Measurements from ENCODE around the gene KMO.

The KMO gene

DNA sequence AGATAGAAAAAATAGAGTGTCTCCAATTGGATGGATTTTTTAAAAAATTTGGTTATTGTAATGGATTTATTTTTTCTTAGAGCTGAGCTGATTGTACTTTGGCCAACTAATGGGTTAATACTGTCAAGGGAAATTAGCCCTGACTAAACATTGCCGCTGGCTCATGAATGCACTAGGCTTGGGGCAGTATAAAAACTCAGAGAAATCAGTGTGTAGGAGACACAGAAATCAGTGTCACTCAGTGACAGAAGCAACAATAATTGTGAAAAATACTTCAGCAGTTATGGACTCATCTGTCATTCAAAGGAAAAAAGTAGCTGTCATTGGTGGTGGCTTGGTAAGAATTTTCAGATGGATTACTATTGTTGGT is at the start of gene KMO:
Gene KMO (plus strand): TSS at position 217 of the 370 bp plus-strand sequence. CDS start 67 bp downstream, at position 284.
- peak; percentile 64 for DNase-seq

DNA sequence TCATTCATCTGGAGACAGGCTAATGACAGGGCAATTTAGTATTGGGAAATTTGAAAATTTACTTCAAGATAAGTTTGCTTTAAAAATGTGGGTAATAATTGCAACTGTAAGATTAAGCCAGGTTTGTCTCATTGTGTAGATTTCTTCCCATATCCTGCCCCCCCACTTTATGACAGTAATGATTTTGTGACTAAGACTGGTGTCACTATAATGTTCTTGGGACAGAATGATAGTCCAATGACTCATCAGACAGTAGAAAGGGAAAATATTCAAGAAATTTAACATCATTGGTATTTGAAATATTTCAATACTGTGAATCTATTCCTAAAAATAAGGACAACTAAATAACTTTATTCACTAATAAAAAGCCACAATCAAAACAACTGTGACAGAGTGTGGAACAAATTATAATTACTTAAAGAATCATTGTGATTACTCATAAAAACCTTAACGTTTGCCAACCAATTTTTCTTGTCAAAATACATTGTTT is 49.4 kb upstream of the KMO start:
- DNase-seq = no peak

DNA sequence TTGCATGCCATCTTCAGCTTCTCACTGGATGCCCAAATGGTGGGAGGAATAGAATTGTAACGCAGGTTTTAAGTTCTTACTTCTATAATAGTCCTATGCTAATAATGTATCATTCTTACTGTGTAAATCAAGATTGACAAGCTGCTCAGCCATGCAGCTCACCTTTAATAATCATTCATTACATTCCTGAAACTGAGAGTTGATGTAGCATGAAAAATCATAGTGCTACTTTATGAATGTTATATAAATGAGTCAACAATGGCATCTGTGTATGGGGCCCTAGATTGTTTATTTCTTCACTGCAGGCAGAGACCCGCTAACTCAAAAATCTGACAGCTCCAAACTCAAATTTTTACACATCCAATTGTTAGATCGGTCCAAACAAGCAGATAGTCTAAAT is 47.0 kb upstream of the KMO start:
- no peak for DNase-seq

DNA sequence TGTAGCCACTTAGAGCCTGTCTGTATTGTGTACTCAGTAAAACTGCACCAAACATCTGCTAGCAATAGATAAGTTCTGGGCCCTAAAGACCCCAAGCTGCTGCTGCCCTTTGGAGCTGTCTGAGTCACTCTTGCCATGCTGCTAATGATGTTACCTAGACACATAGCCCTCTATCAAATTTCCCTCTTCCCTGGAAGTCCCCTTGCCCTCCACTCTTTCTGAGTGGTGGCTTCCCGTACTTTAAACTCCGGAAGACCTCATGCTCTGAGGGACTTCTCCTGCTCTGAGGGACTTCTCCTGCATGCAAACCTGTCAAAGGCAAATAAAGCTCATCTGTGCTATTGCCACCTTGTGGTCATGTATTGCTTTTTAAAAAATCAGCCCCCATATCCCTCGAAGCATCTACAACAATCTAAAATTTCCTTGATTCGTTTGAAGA is 46.6 kb upstream of the KMO start:
- DNase-seq = peak; percentile 35

DNA sequence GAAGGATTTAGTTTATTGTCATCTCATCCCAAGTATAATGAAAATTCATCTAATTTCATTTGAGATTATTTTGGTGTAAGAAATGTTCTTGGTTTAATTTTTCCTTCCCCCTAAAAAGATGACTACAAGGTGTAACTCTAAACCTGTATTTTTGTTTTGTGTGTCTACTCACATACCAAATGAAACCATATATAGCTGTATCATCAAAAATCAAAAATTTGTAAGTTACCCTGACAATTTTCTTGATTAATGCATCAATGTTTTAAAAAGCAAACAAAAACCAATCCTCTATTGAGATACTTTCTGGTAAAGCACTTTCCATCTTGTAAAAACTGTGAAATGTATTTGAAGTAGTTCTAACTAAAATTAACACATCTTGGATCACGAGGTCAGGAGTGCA is 43.4 kb upstream of the KMO start:
- DNase-seq = no peak

DNA sequence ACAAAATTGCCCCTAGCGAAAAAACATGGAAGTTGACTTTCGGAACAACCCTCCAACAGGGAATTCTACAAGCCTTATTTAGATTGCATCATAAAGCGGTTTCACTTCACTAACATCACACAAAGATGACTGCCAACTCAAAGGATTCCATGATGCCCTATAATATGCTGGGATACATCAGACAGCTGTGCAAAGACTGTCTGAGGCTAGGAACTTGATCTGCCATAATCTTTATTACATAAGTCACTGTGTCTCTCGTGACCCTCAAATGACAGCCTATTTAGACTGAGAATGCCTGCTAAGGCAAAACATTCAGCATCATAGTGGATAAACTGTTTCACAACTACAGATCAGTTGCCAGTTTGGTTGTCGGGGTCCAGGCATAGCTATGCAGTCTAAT is 36.4 kb upstream of the KMO start:
- DNase-seq = no peak

DNA sequence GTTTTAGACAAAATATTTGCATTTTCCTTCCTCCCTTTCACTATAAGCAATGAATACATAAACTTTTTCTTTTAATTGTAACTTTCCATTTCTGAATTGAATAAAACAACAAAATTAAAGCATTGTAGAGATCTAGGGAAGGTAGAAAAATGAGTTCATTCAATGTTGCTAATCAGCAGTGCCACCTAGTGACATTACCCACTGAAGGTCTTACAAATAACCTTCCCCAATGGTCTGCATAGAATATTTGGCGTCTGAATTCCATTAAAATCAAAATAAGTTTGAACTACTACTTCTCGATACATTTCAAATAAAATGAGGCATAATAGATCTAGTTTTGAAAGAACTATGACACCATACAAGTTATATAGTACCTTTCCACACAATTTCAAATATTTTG is 32.3 kb upstream of the KMO start:
- no peak for DNase-seq

DNA sequence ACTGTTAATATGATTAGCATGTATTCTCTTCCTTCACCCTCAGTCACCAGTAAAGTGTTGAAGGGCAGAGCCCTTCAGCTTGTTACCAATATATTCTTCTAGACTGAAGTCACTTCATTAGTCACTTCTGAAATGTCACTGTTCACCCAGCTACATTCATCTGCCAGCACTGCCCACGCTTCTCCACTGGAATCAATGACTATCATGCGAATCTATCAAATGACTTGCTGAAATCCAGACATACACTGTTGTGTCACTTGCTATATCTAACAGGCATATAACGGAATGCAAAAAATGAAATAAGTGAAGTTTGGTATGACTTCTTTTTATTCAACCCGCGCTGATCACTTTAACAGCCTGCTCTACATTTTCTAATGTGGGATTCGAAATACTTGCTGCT is 28.7 kb upstream of the KMO start:
- no peak for DNase-seq

DNA sequence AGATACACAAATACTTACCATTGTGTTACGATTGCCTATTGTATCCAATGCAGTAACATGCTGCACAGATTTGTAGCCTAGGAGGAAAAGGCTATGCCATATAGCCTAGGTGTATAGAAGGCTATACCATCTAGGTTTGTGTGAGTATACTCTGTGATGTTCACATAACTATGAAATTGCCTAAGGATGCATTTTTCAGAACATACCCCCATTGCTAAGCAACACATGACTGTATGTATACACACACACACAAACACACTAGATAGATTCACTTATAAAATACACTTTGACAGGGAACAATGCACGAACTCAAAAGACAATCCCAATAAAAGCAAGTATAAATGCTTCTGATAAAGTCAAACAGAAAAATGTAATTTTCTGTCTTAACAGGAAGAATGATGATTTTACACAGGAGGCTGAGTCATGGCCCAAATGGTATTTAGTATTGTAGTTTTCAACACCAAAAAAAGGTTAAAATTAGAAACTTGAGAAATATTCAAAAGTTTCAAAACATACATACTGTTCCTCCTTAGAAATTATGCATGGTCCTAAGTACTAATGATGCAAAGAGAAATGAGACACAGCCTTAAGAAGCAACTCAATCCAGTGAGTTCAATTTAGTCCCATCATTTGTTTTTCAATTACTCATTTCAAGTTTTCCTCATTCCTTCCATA is 24.9 kb upstream of the KMO start:
- DNase-seq = no peak

DNA sequence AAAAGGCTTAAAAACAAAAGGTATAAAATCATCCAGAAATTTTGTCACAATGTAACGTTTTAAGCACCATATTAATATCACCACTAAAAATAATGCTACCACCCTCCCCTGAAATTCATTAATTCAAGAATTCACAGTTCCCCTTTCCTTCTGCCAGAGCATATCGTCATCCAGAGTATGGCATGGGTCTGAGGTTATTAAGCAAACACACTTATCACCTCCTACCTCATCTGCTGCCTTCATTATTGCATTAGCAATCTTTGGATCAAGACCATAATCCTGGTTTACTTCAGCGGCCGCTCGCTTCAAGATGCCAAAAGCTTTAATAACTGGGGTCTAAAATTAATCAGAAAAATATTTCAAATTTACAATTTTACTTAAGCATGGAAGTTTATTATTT is 18.8 kb upstream of the KMO start:
- DNase-seq = no peak

DNA sequence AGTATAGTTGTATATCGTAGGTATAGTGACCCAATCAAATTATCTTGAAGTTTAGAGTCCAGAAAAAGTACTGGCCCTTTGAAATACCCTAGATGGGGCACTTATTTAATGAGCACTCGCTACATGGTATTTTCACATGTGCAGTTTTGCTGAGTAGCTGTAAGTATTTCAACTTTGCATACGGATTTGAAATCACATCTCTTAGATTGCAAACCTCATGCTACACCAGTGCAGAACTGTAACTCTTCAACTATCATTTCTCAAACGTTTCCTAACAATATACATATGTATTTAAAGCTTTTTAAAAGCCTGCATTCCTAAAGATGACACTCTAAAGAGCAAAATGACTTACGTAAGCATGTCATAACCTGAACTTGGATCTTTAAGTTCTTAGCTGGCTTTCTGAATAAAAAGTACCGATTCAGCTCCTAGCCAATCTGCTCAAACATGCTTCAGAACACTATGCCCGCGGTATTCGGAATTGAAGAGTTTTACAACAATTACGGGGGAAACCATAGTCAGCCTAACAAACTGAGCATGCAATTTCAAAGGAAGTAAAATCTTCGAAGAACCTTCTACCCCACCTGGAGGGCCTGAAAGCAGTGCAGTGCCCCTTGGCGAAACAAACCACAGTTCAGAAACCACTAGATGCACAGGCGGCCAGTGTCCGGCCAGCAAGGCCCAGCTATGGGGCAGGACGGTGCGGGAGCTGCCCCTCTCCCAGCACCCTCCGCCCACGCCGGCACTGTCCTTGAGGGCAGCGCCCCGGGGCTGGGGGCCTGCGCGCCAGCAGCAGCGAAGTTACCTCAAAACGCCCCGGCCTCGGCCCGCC is 13.5 kb upstream of the KMO start:
- peak; percentile 62 for DNase-seq

DNA sequence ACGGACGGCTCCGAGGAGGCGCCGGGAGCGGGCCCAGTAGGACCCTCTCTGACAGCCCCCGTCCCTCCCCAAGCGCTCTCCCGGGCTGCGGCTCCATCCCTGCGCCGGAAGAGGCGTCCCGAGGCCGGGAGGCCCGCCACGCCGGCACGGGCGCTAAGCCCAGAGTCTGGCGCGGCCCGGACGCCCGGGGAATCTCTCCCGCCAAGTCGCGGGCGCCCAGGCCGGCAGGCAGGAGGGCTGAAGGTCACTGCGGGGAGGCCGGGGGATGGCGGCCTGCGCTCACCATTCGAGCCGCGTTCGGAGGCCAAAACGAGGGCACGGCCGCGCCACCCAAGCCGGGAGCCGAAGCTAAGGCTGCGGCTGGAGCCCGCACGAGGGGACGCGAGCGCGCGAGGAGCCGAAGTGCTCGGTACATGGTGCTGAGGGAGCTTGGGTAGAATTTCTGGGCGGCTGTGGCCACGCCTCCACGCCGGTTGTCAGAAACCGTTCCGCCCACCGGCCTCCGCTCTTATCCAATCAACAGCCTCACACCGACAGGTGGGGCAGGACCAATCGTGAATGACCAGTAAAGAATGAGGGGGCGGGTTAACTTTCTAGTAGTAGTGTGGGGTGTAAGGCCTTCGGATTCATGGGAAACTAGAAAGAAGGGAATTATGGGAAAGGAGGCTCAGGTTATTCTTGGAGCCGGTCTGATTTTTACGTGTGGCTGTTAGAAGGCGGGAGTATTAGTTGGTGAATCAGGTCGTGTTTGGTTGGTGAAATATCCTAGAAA is 12.7 kb upstream of the KMO start, which contains the start of gene FH:
Gene FH (minus strand): TSS at position 448 of the 772 bp plus-strand sequence. CDS start 33 bp downstream, at position 415.
- DNase-seq = peak; percentile 99

DNA sequence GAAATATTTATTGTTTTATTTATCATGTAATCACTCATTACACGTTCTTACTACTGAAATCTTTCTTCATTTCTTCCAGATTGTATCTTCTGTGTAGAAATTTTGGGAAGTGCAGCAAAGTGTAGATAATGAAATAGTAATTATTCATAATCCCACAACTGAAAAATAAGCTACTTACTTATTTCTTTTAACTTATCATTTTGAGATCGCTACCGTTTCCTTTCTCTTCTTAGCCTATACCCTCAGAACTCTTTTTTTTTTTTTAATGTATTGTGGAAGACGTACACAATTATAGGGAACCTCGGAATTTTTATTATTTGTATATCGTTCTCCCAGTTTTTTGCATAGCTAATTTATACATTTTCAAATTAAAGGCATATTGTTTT is 12.1 kb upstream of the KMO start:
- DNase-seq = no peak

DNA sequence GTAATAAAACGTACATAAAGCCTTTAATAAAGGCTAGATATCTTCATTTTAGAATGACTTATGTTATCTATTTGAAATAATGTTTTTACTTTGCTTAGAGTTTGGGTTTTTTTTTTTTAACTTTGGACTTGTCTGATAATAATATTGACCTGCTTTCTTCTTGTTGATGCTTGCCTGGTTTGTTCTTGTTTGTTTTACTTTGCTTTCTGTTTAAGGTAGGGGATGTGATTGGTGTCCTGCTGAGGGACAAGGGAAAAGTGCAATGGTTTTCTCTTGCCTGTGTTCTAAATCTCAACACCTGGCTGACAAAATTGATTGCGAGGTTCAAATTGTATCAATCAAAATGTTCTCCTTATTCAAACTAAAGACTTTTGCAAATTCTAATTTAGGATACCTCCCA is 10.5 kb upstream of the KMO start:
- DNase-seq = no peak

DNA sequence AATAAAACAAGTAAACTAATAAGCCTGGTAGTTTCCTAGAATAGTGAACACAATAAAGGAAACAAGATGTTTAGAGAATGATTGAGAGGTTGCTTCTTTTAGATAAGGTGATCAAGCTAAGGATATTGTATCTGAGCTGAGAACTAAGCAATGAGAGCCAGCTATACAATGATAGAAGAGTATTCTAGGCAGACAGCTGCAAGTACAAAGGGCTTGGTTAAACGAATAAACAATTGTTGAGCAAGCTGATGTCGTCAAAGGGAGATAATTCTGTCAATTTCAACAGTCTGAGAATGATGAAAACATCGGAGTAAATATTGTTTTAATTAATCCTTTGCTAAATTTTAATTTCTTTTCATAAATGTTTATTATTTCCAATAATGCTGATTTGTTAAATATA is 7.2 kb upstream of the KMO start:
- no peak for DNase-seq

DNA sequence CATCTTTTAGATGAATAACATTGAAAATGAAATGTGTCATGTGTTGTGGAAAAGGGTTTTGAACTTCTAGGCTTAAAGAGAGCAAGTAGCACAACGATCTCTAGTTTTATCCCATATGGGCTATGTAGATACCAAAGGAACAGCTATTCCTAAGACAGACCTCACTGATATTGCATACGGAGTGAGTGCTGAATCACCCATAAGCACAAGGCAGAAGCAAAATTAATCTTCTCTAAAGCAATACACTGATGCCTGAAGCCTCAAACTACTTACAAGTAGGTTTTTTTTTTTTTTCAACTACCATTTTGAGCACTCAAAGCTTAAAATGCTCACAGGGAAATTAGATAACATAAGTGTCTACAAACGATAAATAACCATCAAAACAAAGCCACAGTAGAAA is 5.0 kb upstream of the KMO start:
- DNase-seq = no peak

DNA sequence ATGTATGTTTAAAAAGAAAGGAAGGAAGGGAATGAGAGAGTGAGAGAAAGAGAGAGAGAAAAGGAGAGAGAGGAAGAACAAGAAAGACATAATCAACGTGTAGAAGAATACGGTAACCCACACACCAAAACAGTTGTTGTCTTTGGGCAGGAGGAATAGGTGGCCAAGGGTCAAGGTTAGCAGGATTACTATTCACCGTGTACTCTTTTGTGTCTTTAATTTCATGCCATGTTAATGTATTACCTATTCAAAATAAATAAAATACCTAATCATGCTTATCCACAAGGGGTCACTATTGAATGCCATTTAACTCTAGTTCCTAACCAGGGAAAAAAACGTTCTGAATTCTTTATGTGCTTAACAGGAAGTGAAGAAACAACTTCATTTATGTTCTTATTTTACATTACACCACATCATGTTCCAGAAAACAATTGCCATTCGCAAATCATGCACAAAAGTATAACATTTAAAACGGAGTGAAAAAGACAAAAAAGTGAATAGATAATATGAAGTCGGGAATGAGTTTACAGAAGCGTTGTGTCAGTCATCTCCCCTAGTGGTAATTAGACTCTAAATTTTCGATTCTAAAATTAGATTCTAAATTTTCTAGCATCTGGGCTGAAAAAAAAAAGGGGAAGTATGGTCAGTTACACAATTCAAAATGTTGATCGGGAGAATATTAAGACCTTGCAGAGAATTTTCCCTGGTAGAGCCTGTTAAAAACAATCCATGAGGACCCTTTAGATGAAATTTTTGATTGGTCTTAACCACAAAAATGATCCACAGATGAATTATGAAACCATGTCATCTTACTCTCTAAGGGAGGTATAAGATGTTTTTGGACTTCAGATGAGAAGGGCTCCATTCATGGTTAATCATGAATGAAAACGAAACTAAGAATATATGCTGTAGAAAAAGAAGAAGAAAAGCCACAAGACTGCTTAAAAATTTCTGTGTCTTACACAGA is 700 bp upstream of the KMO start:
- DNase-seq = peak; percentile 79

DNA sequence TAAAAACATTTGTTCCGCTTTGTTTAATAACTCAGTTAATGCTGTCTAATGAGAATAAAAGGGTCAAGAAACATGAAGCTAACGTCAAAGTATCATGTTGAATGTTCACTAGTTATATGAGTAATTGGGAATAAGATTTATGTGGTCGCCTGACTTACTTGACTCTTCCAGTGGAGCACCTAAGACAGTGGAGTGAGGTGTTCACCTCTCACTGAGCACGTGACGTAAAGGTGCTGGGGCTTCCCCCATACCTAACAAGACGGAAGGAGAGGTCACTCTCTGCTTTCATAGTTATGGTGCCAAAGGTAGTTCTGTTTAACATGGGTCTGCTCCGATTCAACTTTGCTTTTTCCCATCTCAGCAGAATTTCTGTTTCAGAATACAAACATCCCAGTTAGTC is 686 bp downstream of the KMO start:
- DNase-seq = peak; percentile 88

DNA sequence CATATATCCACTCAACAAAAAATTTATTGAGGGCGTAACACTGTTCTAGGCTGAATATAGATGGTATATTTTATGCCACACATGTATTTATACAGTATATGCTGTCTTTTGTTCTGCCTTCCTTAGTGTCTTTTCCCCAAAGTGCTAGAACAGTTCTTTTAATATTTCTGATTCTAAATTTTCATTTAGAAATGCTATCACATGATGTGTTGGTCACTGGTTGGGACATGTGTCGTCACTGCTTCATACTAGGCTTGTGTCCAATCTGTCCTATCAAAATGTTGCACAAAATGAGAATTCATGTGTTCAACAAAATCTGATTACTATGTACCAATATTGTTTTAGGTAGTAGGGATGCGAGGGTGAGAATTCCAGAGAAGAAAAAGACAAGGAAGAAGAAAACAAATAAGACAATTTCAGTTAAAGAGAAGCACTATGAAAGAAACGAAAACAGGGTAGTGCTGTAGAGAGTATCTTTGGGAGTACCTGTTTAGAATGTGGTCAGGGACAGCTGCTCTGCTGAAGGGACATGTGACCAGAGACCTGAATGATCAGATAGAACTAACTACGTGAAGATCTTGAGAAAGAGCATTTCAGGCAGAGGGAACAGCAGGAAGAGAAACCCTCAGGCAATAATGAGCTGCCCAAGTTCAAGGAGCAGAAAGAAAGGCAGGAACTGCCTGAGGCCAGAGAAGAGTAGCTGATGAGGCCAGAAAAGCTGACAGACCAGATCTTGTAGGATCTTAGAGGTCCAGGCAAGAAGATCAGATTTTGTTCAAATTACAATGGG is 1.3 kb downstream of the KMO start:
- DNase-seq = peak; percentile 78

DNA sequence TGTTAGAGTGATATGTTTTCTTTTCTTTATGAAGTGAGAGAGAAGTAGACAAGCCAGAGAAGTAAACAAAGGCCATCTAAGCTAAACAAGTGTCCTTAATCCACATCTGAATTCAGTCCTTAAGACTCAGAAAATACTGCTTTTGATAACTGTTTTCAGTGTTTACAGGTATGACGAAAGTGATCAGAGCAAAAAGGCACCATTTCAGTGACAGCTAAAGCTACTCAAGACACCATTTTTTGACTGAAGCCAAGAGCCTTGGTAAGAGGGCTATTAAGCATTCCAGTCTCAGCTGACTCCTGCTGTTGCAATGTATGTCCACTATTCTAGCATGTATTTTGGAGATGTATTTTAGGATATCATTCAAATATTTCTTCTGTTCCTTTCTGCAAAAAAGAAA is 4.1 kb downstream of the KMO start:
- no peak for DNase-seq

DNA sequence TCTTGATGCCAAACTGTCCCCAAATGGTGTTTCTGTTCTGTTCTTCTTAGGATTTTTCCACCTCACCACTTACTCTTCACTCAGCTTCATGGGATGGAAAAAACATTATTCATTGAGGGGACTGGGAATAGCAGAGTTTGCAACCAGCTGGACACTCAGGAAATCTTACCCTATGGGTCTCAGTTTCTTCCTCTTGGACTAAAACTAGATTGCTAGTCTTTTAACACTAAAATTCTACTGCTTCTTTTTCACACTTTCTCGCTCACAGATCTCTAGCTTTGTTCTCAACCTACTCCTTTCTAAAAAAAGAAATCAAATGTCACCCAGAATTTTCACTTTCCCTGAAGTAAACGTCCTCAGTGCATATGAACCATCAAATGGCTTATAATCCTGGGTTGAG is 4.8 kb downstream of the KMO start:
- DNase-seq = no peak

Measured in RPMI8226 (cell line).